ENCODE data around the gene KAZN.

KAZN gene

DNA sequence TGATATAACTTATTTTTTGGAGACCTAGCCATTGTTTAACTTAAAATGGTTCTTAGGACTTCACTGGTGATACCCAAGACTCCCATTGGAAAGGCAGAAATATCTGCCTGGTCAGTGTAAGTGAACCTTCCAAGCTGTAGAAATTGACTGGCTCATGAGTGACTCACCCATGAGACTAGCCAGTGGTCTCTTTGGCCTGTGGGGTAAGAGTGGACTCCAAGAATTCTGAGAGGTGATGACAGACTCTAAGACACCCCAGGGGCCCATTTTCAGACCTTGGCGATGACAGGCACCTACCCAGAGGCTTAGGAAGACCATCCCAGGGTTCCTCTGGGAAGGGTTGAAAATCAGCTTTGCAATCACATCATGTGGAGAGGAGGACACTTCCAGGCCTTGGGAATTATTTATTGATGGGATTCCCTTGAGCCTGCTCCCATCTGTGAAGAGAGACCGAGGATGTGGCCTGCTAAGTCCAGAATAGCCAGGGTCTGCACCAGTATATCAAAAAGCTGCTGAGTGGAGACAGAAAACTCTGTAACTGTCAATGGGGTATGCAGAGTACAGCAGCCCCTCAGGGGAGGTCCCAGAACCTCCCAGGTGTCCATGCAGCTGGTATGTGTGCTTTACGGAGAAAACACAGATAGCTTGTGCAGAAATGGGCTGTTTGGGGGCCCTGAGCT lies 78.9 kb downstream of the KAZN start:
- peak; percentile 10 for DNase-seq (ENCODE audit: low read depth)

DNA sequence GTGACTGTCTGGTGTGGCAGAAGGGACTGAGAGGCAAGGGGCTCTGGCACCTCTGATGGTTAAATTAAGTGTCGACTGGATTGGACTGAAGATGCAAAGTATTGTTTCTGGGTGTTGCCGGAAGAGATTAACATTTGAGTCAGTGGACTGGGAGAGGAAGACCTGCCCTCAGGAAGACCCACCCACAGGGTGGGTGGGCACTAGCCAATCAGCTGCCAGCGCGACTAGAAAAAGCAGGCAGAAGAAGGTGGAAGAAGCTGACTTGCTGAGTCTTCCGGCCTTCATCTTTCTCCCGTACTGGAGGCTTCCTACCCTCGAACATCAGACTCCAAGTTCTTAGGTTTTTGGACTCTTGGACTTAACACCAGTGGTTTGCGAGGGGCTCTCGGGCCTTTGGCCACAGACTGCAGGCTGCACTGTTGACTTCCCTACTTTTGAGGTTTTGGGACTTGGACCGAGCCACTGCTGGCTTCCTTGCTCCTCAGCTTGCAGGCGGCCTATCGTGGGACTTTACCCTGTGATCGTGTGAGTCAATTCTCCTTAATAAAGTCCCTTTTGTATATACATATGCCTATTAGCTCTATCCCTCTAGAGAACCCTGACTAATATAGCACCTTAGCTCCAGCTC lies 79.6 kb downstream of the KAZN start:
- DNase-seq (ENCODE audit: low read depth) = no peak

- DNase-seq (ENCODE audit: low read depth) = no peak
These were observed 80.7 kb downstream of the KAZN start for GRCh38 chr1:14679027-14679688.

DNA sequence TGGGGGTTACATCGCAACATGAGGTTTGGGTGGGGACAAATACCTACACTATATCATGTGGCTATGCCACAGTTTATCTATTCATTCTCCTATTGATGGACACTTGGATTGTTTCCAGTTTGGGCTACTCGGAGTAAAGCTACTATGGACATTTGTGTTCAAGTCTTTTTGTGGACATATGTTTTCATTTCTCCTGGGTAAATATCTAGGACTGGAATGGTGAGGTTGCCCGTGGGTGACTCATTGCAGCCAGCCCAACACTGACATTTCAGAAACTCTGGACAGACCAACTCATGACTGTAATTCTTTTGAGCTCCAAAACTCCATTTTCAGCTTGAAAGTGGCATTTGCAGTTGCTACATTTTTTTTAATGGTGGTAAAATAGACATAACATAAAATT lies 82.7 kb downstream of the KAZN start:
- DNase-seq (ENCODE audit: low read depth) = peak; percentile 24

DNA sequence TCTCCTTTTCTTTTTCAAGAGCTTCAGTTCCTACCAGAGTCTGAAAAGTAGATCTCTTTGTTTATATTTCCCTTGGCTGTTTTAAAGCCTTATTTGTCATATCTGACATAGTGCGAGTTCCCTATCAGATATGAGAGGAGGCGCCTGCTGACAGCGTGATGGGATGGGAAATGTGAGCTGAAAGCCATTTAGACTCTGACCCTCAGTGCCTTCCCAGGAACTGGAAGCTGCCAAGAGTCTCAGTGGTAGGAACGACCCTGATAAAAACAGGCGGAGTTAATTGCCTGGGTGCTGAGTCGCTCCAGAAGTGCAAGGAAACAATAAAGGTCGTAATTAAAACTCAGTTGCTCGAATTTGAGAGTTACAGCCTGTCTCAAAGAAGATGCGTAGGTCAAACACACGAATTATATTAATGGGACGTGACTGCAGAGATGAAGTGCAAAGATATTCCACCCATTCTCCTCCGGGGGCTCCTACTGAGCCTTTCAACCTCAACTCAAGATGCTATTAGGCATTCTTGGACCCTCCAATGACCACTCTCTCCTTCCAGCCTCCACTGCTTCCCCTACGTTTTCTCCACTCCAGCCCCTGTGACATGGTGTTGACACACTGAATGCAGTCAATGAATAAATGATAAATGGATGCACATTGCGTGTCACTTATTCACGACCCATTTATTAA lies 84.6 kb downstream of the KAZN start:
- DNase-seq (ENCODE audit: low read depth) = no peak

DNA sequence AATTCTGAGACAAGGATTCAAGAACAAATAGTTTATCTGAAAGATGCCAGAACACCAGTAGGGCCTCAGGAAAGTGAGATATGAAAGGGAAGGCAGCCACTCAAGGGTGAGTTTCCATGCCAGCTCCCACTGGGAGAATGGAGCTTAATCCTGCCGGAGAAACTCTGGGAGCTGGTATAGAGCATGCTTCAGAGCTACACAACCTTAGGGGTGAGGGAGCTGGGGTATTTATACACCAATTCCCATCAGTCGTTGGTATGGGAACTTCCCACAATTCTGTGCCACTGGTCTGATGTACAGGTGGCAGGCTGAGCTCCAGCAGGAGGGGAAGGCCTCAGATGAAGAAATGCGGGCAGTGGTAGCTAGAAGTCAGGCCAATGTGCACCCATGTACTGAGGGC lies 86.6 kb downstream of the KAZN start:
- no peak for DNase-seq (ENCODE audit: low read depth)

GRCh38 chr1:14686701-14687100 lies 88.2 kb downstream of the KAZN start:
- DNase-seq (ENCODE audit: low read depth) = no peak

- no peak for DNase-seq (ENCODE audit: low read depth)
These were observed 88.7 kb downstream of the KAZN start for GRCh38 chr1:14687147-14687546.

GRCh38 chr1:14689996-14690615 lies 91.6 kb downstream of the KAZN start:
- no peak for DNase-seq (ENCODE audit: low read depth)

DNA sequence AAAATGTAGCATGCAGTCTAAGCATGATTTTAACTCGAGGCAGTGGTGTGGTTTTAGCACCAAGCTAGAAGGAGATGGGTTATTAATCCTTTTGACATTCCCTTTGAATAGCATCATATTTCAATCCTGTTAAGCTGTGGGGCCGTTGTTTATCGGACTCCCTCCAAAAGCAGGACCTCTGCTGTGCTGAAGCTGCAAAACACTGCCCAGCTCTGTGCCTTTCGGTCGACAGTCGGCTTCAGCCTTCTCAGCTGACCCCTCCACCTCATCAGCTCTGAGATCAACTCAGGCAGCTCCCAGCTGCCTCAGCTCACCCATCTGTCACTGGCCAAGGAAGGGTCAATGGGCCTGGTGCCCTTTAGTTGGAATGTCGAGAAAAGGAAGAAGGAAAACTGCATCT lies 95.5 kb downstream of the KAZN start:
- no peak for DNase-seq (ENCODE audit: low read depth)

GRCh38 chr1:14694589-14694988 lies 96.1 kb downstream of the KAZN start:
- DNase-seq (ENCODE audit: low read depth) = no peak

GRCh38 chr1:14696761-14697160 lies 98.3 kb downstream of the KAZN start:
- no peak for DNase-seq (ENCODE audit: low read depth)

GRCh38 chr1:14697353-14697752 lies 98.9 kb downstream of the KAZN start:
- DNase-seq (ENCODE audit: low read depth) = no peak

- no peak for DNase-seq (ENCODE audit: low read depth)
These were observed 99.8 kb downstream of the KAZN start for GRCh38 chr1:14698314-14698713.

GRCh38 chr1:14699620-14700019 lies 101.1 kb downstream of the KAZN start:
- no peak for DNase-seq (ENCODE audit: low read depth)

DNA sequence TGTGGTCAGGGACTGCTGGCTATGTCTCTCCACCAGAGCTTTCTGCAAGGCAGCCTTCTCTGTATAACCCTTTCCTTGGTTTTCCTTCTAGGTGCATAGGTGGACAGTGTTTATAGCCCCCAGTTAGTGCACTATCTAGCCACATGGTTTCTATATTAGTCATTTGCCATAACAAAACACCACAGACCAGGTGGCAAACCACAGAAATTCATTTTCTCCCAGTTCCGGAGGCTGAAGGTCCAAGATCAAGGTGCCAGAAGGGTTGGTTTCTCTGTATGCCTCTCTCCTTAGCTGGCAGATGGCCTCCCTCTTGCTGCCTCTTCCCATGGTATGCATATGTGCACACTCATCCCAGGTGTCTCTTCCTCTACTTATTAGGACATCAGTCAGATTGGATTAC lies 106.4 kb downstream of the KAZN start:
- DNase-seq (ENCODE audit: low read depth) = peak; percentile 9

- DNase-seq (ENCODE audit: low read depth) = no peak
These were observed 107.3 kb downstream of the KAZN start for GRCh38 chr1:14705824-14706223.

GRCh38 chr1:14706631-14707030 lies 108.1 kb downstream of the KAZN start:
- DNase-seq (ENCODE audit: low read depth) = no peak

DNA sequence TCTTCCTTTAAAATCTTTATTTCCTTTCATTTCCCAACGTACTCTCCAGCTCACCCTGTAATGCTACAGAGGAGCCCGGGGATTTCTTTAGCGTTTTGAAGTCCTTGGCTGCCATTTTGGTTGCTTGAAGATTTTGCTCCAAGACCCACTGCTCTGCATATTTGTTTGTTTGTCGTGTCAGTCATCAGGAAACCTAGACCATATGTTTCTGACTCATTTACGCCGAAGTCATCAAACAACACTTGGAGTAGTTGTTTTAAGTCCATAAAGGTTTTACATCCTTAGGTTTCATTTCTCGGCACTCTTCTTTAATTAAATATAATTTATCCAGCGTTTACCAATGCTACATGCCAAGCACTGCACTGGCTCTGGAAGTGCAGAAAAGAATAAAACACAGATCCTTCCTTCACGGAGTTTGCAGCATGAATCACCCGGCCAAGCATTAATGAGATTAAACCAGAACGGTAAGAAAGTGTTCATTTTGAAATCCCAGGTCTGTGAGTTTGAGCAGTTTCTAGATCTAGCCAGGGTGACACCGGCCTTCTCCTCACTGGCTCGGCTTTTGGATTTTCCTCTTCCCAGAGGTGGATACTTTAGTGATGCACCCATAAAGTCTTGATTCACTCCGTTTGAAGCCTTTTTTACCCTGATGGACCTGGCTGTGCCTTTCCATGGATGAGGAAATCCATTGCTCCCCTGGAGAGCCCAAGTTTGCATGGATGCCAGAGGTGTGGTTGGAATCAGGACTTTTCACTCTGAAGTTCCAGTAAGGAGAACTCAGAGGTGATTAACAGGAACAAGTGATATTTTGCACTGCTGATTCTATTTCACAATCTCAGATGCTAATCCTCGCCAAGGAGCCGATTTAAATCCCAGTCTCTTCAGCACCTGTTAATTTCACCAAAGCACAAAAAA lies 109.3 kb downstream of the KAZN start:
- no peak for DNase-seq (ENCODE audit: low read depth)

- no peak for DNase-seq (ENCODE audit: low read depth)
These were observed 111.8 kb downstream of the KAZN start for GRCh38 chr1:14710331-14710730.

- DNase-seq (ENCODE audit: low read depth) = no peak
These were observed 113.7 kb downstream of the KAZN start for GRCh38 chr1:14712136-14712535.
